Measurements from ENCODE around the gene FCER2.

Gene FCER2

GRCh38 chr19:7731615-7732014 lies 29.7 kb upstream of the FCER2 start:
- Histone ChIP-seq H3K9ac (no peak overlapping the region), H3K4me2 (no peak overlapping the region), H3K4me3 (IDR thresholded peaks at IDR 0.05; ENCODE audit: insufficient read depth, low read depth, low read length) (no peak overlapping the region), H4K20me1 (ENCODE audit: insufficient read depth) (no peaks in the 10 kb centered on the region), H3K79me2 (ENCODE audit: insufficient read depth, low read depth) (no peaks in the 10 kb centered on the region), H3K27me3 (ENCODE audit: insufficient read depth, low read depth) (peaks cover 48% of the 10 kb centered on the region), H3K4me1 (ENCODE audit: low read depth, poor library complexity, severe bottlenecking) (no peaks in the 10 kb centered on the region), H3K36me3 (ENCODE audit: insufficient read depth) (no peaks in the 10 kb centered on the region), H3K27ac (no peak overlapping the region), H2AFZ (ENCODE audit: low read depth) (no peak overlapping the region)
- TF ChIP-seq CTCF (conservative IDR thresholded peaks at IDR 0.05; ENCODE audit: low read depth, low read length): no peak

- peaks cover 49% of the 10 kb centered on the region for H3K27me3 ChIP-seq (ENCODE audit: insufficient read depth, low read depth)
- TF ChIP-seq CTCF (conservative IDR thresholded peaks at IDR 0.05; ENCODE audit: low read depth, low read length): no peak
- no peak overlapping the region for H3K9ac ChIP-seq
- H4K20me1 ChIP-seq (ENCODE audit: insufficient read depth): no peaks in the 10 kb centered on the region
- no peaks in the 10 kb centered on the region for H3K79me2 ChIP-seq (ENCODE audit: insufficient read depth, low read depth)
- no peak overlapping the region for H3K4me3 ChIP-seq (IDR thresholded peaks at IDR 0.05; ENCODE audit: insufficient read depth, low read depth, low read length)
- no peaks in the 10 kb centered on the region for H3K4me1 ChIP-seq (ENCODE audit: low read depth, poor library complexity, severe bottlenecking)
- no peak overlapping the region for H2AFZ ChIP-seq (ENCODE audit: low read depth)
- no peak overlapping the region for H3K4me2 ChIP-seq
- H3K36me3 ChIP-seq (ENCODE audit: insufficient read depth): no peaks in the 10 kb centered on the region
- H3K27ac ChIP-seq: no peak overlapping the region
Measured at GRCh38 chr19:7731218-7731595, 29.3 kb upstream of the FCER2 start.

- Histone ChIP-seq H4K20me1 (ENCODE audit: insufficient read depth) (no peaks in the 10 kb centered on the region), H3K4me1 (ENCODE audit: low read depth, poor library complexity, severe bottlenecking) (no peaks in the 10 kb centered on the region), H3K4me3 (IDR thresholded peaks at IDR 0.05; ENCODE audit: insufficient read depth, low read depth, low read length) (no peak overlapping the region), H3K36me3 (ENCODE audit: insufficient read depth) (no peaks in the 10 kb centered on the region), H3K27ac (no peak overlapping the region), H3K27me3 (ENCODE audit: insufficient read depth, low read depth) (peaks cover 52% of the 10 kb centered on the region), H2AFZ (ENCODE audit: low read depth) (no peak overlapping the region), H3K9ac (no peak overlapping the region), H3K4me2 (no peak overlapping the region), H3K79me2 (ENCODE audit: insufficient read depth, low read depth) (no peaks in the 10 kb centered on the region)
- no peak for TF ChIP-seq CTCF (conservative IDR thresholded peaks at IDR 0.05; ENCODE audit: low read depth, low read length)
Measured at GRCh38 chr19:7730286-7731217, 28.6 kb upstream of the FCER2 start.

- no peak overlapping the region for H3K4me3 ChIP-seq (IDR thresholded peaks at IDR 0.05; ENCODE audit: insufficient read depth, low read depth, low read length)
- no peak overlapping the region for H2AFZ ChIP-seq (ENCODE audit: low read depth)
- H3K4me1 ChIP-seq (ENCODE audit: low read depth, poor library complexity, severe bottlenecking): no peaks in the 10 kb centered on the region
- H3K36me3 ChIP-seq (ENCODE audit: insufficient read depth): no peaks in the 10 kb centered on the region
- H3K4me2 ChIP-seq: no peak overlapping the region
- H3K27me3 ChIP-seq (ENCODE audit: insufficient read depth, low read depth): peaks cover 58% of the 10 kb centered on the region
- H4K20me1 ChIP-seq (ENCODE audit: insufficient read depth): no peaks in the 10 kb centered on the region
- no peak overlapping the region for H3K9ac ChIP-seq
- no peak for TF ChIP-seq CTCF (conservative IDR thresholded peaks at IDR 0.05; ENCODE audit: low read depth, low read length)
- H3K27ac ChIP-seq: no peak overlapping the region
- H3K79me2 ChIP-seq (ENCODE audit: insufficient read depth, low read depth): no peaks in the 10 kb centered on the region
Measured at GRCh38 chr19:7729831-7730285, 27.9 kb upstream of the FCER2 start.

Measured in KMS-11 (cell line).